HEK293 (cell line): Measurements from ENCODE around the gene RHBDL3.

Source experiments
- CTCF ChIP-seq: fragments of 450-650 bp; formaldehyde crosslinking; IDR thresholded peaks from 2 replicates; pipeline ENCODE4 v1.5.1; 2016; ENCODE audit warnings: missing biosample characterization, missing genetic modification characterization
- KLF9 ChIP-seq: fragments of 450-650 bp; formaldehyde crosslinking; IDR thresholded peaks from 2 replicates; pipeline ENCODE4 v1.5.1; 2016; ENCODE audit warnings: missing biosample characterization, missing genetic modification characterization, low read depth
- YY1 ChIP-seq: fragments of 450-650 bp; formaldehyde crosslinking; IDR thresholded peaks from 2 replicates; pipeline ENCODE4 v1.5.1; 2018; ENCODE audit warnings: missing biosample characterization, missing genetic modification characterization
- ZNF211 ChIP-seq: fragments of 450-650 bp; formaldehyde crosslinking; IDR thresholded peaks from 2 replicates; pipeline ENCODE4 v1.5.1; 2016; ENCODE audit warnings: low read depth, missing biosample characterization, missing genetic modification characterization
- ZNF274 ChIP-seq, 2 experiments: fragments of 200-500 bp in 1 of 2; fragments of 450-650 bp in 1 of 2; sonication (Bioruptor generic) in 1 of 2; formaldehyde crosslinking in 1 of 2; IDR thresholded peaks; 2 replicates each; pipeline versions ENCODE4 v1.5.1 to v1.6.1; 2014 to 2016; ENCODE audit warnings: borderline replicate concordance in 1 of 2, inconsistent platforms in 1 of 2, low read length in 1 of 2, missing biosample characterization in 1 of 2, missing genetic modification characterization in 1 of 2
- ZSCAN4 ChIP-seq: fragments of 450-650 bp; formaldehyde crosslinking; IDR thresholded peaks from 2 replicates; pipeline ENCODE4 v1.5.1; 2017; ENCODE audit warnings: missing biosample characterization, missing genetic modification characterization

- TF ChIP-seq ZNF211 (tag by site-specific recombination) (no peak), ZNF274 (IDR thresholded peaks at IDR 0.05; ENCODE audit: low read length) (no peak), ZNF274 (tag by site-specific recombination; IDR thresholded peaks at IDR 0.05; ENCODE audit: borderline replicate concordance) (no peak), CTCF (tag by site-specific recombination) (no peak), ZSCAN4 (tag by site-specific recombination) (no peak), YY1 (tag by site-specific recombination) (no peak), KLF9 (no peak)
Observed at GRCh38 chr17:32327911-32328310, 62.3 kb downstream of the RHBDL3 start.
